GM23338 (cell line): Measurements from ENCODE around the gene CTBP2. TPM values are rescaled to one million over a fixed set of nuclear protein-coding genes. Genes with fewer than 3 reads are reported as not detected.
"Not testable (repeated sequence)": the region's sequence is repeated elsewhere in the genome, so short reads cannot be mapped to it uniquely, and the experiment has no call there.

Source experiments
- ATAC-seq: fragments of 200-7000 bp; cut with Tn5 transposase; 3 replicates; pipeline ENCODE4 v1.9.1; 2020
- DNase-seq: peaks from one replicate; pipeline ENCODE4 v3.0.0-alpha.2; 2015; ENCODE audit warnings: low spot score
- H2AFZ ChIP-seq: fragments of 200-600 bp; sonication (generic); 2 replicates; pipeline ENCODE4 v1.8.0; 2016; ENCODE audit warnings: antibody characterized with exemption, mild to moderate bottlenecking, moderate library complexity
- H3F3A ChIP-seq: fragments of 200-600 bp; sonication (generic); replicated peaks from 2 replicates; pipeline ENCODE4 v1.8.0; 2017; ENCODE audit warnings: antibody characterized with exemption, mixed run types, low read depth
- H3K27ac ChIP-seq: fragments of 200-600 bp; sonication (generic); 2 replicates; pipeline ENCODE4 v1.6.1; 2016; ENCODE audit warnings: low read depth
- H3K27me3 ChIP-seq: fragments of 200-600 bp; sonication (generic); 2 replicates; pipeline ENCODE4 v1.8.0; 2016; ENCODE audit warnings: mild to moderate bottlenecking, mixed run types, moderate library complexity; ENCODE audit not compliant: insufficient read depth
- H3K36me3 ChIP-seq: fragments of 200-600 bp; sonication (generic); 2 replicates; pipeline ENCODE4 v1.8.0; 2016; ENCODE audit warnings: mild to moderate bottlenecking; ENCODE audit not compliant: insufficient read depth
- H3K4me1 ChIP-seq: fragments of 200-600 bp; sonication (generic); 2 replicates; pipeline ENCODE4 v1.8.0; 2016; ENCODE audit warnings: mild to moderate bottlenecking, moderate library complexity; ENCODE audit not compliant: insufficient read depth
- H3K4me2 ChIP-seq: fragments of 200-600 bp; sonication (generic); 2 replicates; pipeline ENCODE4 v1.7.1; 2017; ENCODE audit warnings: mixed run types
- H3K4me3 ChIP-seq: fragments of 200-600 bp; sonication (generic); 2 replicates; pipeline ENCODE4 v1.6.1; 2016; ENCODE audit warnings: mixed run types
- H3K79me2 ChIP-seq: fragments of 200-600 bp; sonication (generic); replicated peaks from 2 replicates; pipeline ENCODE4 v1.8.0; 2017; ENCODE audit warnings: mild to moderate bottlenecking; ENCODE audit not compliant: insufficient read depth
- H3K9me2 ChIP-seq: fragments of 200-600 bp; sonication (generic); 2 replicates; pipeline ENCODE4 v1.8.0; 2017; ENCODE audit not compliant: insufficient read depth
- H4K20me1 ChIP-seq: fragments of 200-600 bp; sonication (generic); replicated peaks from 2 replicates; pipeline ENCODE4 v1.8.0; 2017; ENCODE audit warnings: mild to moderate bottlenecking; ENCODE audit not compliant: insufficient read depth
- H3K27ac Mint-ChIP-seq: 2 replicates; pipeline ENCODE4 v1.8.0; 2020; ENCODE audit warnings: inconsistent platforms, mild to moderate bottlenecking, moderate library complexity, mixed read lengths
- H3K27me3 Mint-ChIP-seq: 3 replicates; pipeline ENCODE4 v1.8.0; 2022; ENCODE audit warnings: low read depth, mild to moderate bottlenecking, moderate library complexity, mixed read lengths, inconsistent platforms; ENCODE audit not compliant: insufficient read depth, poor library complexity
- H3K36me3 Mint-ChIP-seq: 3 replicates; pipeline ENCODE4 v1.8.0; 2021; ENCODE audit warnings: low read depth, mild to moderate bottlenecking, inconsistent platforms, moderate library complexity, mixed read lengths
- H3K4me1 Mint-ChIP-seq: 3 replicates; pipeline ENCODE4 v1.8.0; 2020; ENCODE audit warnings: mild to moderate bottlenecking, inconsistent platforms, mixed read lengths
- H3K4me3 Mint-ChIP-seq: 3 replicates; pipeline ENCODE4 v1.8.0; 2021; ENCODE audit warnings: moderate library complexity, mild to moderate bottlenecking, inconsistent platforms, mixed read lengths
- H3K9me3 Mint-ChIP-seq: 3 replicates; pipeline ENCODE4 v1.8.0; 2020; ENCODE audit warnings: moderate library complexity, mild to moderate bottlenecking, inconsistent platforms, mixed read lengths
- CREB1 ChIP-seq: fragments of 250-450 bp; sonication (Bioruptor Pico); IDR thresholded peaks from 2 replicates; pipeline ENCODE4 v1.5.0; 2020; ENCODE audit warnings: low read depth, mild to moderate bottlenecking, moderate library complexity
- EZH2 ChIP-seq: fragments of 200-600 bp; sonication (generic); IDR thresholded peaks from one replicate; pipeline ENCODE4 v1.8.0; 2017; ENCODE audit warnings: antibody characterized with exemption, mild to moderate bottlenecking, low read depth; ENCODE audit not compliant: unreplicated experiment
- EZH2phosphoT487 ChIP-seq: fragments of 200-600 bp; sonication (generic); IDR thresholded peaks from one replicate; pipeline ENCODE4 v1.8.1; 2018; ENCODE audit warnings: antibody characterized with exemption; ENCODE audit not compliant: unreplicated experiment
- JUNB ChIP-seq: IDR thresholded peaks from one replicate; pipeline ENCODE4 v1.6.1; 2016; ENCODE audit warnings: antibody characterized with exemption; ENCODE audit not compliant: unreplicated experiment
- NANOG ChIP-seq: IDR thresholded peaks from 2 replicates; pipeline ENCODE4 v1.6.1; 2016; ENCODE audit warnings: antibody characterized with exemption, borderline replicate concordance
- POLR2AphosphoS5 ChIP-seq: IDR thresholded peaks from 2 replicates; pipeline ENCODE4 v1.6.1; 2016; ENCODE audit warnings: antibody characterized with exemption, low read depth
- ZNF114 ChIP-seq: fragments of 250-450 bp; sonication (Bioruptor Pico); IDR thresholded peaks from 2 replicates; pipeline ENCODE4 v1.5.0; 2020; ENCODE audit warnings: mild to moderate bottlenecking, moderate library complexity
- ZNF331 ChIP-seq: fragments of 250-450 bp; sonication (Bioruptor Pico); IDR thresholded peaks from 2 replicates; pipeline ENCODE4 v1.5.0; 2020; ENCODE audit warnings: low read depth, mild to moderate bottlenecking, moderate library complexity
- polyA plus RNA-seq: library from polyadenylated mRNA; unstranded; fragments of >200 nt; fragmentation: Nextera tagmentation; extraction: Ambion mirVana; gene quantifications from 2 replicates; pipeline ENCODE4 v1.2.1, GENCODE V29; 2016
- total RNA-seq: library from RNA; depleted of rRNA; stranded (reverse); fragments of >200 nt; shearing (Covaris generic); gene quantifications from 2 replicates; pipeline ENCODE4 v1.2.3, GENCODE V29; 2014
- TF ChIP-seq, protein P1 (sequence below): IDR thresholded peaks from 2 replicates; pipeline ENCODE4 v1.6.1; 2016; ENCODE audit warnings: antibody characterized with exemption
- TF ChIP-seq, protein P2 (sequence below), 2 experiments: fragments of 200-600 bp in 1 of 2; sonication (generic) in 1 of 2; conservative IDR thresholded peaks; 2 replicates each; pipeline versions ENCODE4 v1.5.1 to v1.6.1; 2016 to 2017; ENCODE audit warnings: antibody characterized with exemption in 2 of 2, low read depth in 2 of 2, mild to moderate bottlenecking in 2 of 2, moderate library complexity in 1 of 2
- TF ChIP-seq, protein P3 (sequence below): IDR thresholded peaks from one replicate; pipeline ENCODE4 v1.6.1; 2018; ENCODE audit warnings: antibody characterized with exemption; ENCODE audit not compliant: unreplicated experiment

Gene CTBP2
- total and polyA plus RNA-seq, 2 experiments from 2014 or later = 133 to 265 TPM

DNA sequence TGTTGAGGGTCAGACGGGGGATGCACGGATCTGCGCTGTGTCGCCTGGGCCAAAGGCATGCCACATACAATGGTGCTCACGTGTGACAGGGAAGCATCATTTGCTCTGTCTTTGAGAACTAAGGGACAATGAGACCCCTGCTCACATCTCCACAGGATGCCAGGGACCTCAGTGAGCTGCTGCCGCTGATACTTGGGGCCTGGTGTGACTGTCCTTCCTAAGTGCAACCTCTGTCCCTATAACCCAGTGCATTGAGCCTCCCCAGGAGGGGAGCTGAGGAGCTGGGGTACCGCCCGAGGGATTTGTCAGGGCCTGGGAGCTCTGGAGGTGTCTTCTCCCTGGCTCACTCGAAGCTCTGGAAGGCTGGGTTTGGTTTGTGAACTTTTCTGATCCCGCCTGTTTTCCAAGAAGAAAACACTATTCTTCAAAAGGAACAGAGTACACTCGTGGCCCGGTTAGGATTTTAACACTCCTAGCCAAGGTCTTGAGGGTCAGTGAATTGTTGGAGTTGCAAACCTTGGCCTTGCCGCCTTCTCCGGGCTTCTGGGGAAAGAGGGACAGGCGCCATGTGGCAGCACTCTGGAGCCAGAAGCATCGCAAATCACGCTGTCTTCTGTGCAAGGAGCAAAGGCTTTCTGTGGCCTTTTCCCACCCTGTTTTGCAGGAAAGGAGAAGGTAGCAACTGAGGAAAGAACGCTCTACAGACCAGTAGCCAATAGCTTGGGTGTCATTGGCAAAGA is 26.2 kb upstream of the CTBP2 start:
- Mint-ChIP-seq H3K27ac (no peak overlapping the region), H3K4me1 (0 out of 3 replicates have a peak, but pooled peaks cover 4% of the 10 kb centered on the region), H3K4me3 (no peak overlapping the region), H3K9me3 (no peaks in the 10 kb centered on the region; the same call in 1 of the 3 replicates), H3K36me3 (no peaks in the 10 kb centered on the region), H3K27me3 (peaks cover 7% of the 10 kb centered on the region)
- Histone ChIP-seq H3K36me3 (no peaks in the 10 kb centered on the region), H3K27me3 (no peaks in the 10 kb centered on the region), H3K9me2 (no peaks in the 10 kb centered on the region), H4K20me1 (no peaks in the 10 kb centered on the region), H3K4me3 (no peak overlapping the region), H2AFZ (no peak overlapping the region), H3K27ac (no peak overlapping the region), H3K79me2 (no peaks in the 10 kb centered on the region), H3K4me2 (no peak overlapping the region), H3K4me1 (no peaks in the 10 kb centered on the region), H3F3A (no peaks in the 10 kb centered on the region)
- ATAC-seq (no peak), DNase-seq (no peak)
- TF ChIP-seq NANOG = no peak

DNA sequence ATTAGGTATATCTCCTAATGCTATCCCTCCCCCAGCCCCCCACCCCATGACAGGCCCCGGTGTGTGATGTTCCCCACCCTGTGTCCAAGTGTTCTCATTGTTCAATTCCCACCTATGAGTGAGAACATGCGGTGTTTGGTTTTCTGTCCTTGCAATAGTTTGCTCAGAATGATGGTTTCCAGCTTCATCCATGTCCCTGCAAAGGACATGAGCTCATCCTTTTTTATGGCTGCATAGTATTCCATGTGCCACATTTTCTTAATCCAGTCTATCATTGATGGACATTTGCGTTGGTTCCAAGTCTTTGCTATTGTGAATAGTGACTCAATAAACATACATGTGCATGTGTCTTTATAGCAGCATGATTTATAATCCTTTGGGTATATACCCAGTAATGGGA is 18.7 kb upstream of the CTBP2 start:
- not testable (repeated sequence) for H3K4me1 Mint-ChIP-seq, H2AFZ ChIP-seq, H3K9me3 Mint-ChIP-seq, H3K27me3 Mint-ChIP-seq, H3K4me1 ChIP-seq, H3K36me3 Mint-ChIP-seq, H3F3A ChIP-seq, H3K27me3 ChIP-seq, H4K20me1 ChIP-seq, H3K27ac Mint-ChIP-seq, H3K9me2 ChIP-seq, H3K4me2 ChIP-seq, H3K4me3 ChIP-seq, H3K79me2 ChIP-seq, ATAC-seq, DNase-seq, H3K36me3 ChIP-seq, H3K4me3 Mint-ChIP-seq, H3K27ac ChIP-seq

DNA sequence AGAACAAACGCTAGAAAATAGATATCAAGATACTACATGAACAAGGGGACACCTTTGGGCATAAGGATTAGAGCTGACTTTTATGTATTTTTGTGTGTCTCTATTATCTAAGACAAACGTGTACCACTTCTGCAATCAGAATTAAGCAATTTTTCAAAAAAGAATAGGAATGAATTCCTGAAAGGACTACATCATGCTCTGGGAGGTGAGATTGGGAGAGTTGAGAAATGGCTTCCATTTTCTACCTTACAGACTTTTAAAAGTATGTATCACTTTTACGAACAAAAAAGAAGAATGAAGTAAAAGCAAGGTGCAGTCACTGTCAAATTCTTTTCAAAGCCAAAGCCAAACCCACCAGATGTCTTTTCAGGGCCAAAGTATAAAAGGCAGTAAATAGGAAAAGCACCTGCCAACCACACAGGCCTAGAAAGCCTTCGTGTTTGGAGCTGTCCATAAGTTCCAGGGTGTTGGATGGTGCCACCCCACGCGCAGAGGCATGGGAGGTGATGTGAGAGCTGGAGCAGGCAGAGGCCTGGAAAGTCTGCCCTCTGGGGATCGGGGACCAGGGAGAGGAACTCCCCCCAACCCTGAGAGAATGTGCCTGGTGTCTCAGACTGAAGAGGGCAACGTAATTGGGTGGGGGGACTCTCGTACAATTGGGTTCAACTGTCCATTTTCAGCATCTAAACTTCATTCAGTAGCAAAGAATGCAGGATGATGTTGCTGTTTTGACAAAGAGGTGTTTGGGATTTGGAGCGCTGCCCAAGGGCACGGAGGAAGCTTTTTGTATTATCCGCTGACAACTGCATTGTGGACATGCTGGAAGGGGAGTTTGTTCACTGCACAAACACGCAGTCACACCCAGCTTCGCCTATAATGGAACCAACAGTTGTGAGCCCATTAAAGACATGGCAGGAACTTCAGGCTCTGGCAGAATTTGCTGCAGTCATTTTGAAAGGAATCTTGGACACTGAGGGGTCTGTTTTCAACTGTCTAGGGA is 17.6 kb upstream of the CTBP2 start:
- H3K9me2 ChIP-seq = no peaks in the 10 kb centered on the region
- H2AFZ ChIP-seq = peak overlapping the region; percentile 28; the same call in 1 of the 2 replicates
- DNase-seq (no peak), ATAC-seq (no peak)
- H4K20me1 ChIP-seq = no peaks in the 10 kb centered on the region
- H3K27me3 ChIP-seq = no peaks in the 10 kb centered on the region
- peaks cover 2% of the 10 kb centered on the region for H3K27me3 Mint-ChIP-seq
- no peak overlapping the region for H3K27ac Mint-ChIP-seq
- no peak overlapping the region for H3K4me2 ChIP-seq
- H3K27ac ChIP-seq = no peak overlapping the region
- no peak overlapping the region for H3K4me3 ChIP-seq
- no peak overlapping the region for H3K4me3 Mint-ChIP-seq
- no peaks in the 10 kb centered on the region for H3K36me3 Mint-ChIP-seq
- H3K4me1 ChIP-seq = no peaks in the 10 kb centered on the region
- peaks cover 4% of the 10 kb centered on the region; the same call in 2 of the 3 replicates for H3K9me3 Mint-ChIP-seq
- no peaks in the 10 kb centered on the region for H3F3A ChIP-seq
- H3K4me1 Mint-ChIP-seq = peaks cover 7% of the 10 kb centered on the region
- no peaks in the 10 kb centered on the region for H3K79me2 ChIP-seq
- no peaks in the 10 kb centered on the region for H3K36me3 ChIP-seq
- TF ChIP-seq, protein P1, sequence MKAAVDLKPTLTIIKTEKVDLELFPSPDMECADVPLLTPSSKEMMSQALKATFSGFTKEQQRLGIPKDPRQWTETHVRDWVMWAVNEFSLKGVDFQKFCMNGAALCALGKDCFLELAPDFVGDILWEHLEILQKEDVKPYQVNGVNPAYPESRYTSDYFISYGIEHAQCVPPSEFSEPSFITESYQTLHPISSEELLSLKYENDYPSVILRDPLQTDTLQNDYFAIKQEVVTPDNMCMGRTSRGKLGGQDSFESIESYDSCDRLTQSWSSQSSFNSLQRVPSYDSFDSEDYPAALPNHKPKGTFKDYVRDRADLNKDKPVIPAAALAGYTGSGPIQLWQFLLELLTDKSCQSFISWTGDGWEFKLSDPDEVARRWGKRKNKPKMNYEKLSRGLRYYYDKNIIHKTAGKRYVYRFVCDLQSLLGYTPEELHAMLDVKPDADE = no peak
- TF ChIP-seq, protein P2, sequence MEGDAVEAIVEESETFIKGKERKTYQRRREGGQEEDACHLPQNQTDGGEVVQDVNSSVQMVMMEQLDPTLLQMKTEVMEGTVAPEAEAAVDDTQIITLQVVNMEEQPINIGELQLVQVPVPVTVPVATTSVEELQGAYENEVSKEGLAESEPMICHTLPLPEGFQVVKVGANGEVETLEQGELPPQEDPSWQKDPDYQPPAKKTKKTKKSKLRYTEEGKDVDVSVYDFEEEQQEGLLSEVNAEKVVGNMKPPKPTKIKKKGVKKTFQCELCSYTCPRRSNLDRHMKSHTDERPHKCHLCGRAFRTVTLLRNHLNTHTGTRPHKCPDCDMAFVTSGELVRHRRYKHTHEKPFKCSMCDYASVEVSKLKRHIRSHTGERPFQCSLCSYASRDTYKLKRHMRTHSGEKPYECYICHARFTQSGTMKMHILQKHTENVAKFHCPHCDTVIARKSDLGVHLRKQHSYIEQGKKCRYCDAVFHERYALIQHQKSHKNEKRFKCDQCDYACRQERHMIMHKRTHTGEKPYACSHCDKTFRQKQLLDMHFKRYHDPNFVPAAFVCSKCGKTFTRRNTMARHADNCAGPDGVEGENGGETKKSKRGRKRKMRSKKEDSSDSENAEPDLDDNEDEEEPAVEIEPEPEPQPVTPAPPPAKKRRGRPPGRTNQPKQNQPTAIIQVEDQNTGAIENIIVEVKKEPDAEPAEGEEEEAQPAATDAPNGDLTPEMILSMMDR (conservative IDR thresholded peaks at IDR 0.05; ENCODE audit: low read depth in 2 of 2) = no peak
- no peak for TF ChIP-seq JUNB
- TF ChIP-seq EZH2phosphoT487 = no peak
- no peak for TF ChIP-seq CREB1 (CRISPR knock-in tag)
- TF ChIP-seq, protein P3, sequence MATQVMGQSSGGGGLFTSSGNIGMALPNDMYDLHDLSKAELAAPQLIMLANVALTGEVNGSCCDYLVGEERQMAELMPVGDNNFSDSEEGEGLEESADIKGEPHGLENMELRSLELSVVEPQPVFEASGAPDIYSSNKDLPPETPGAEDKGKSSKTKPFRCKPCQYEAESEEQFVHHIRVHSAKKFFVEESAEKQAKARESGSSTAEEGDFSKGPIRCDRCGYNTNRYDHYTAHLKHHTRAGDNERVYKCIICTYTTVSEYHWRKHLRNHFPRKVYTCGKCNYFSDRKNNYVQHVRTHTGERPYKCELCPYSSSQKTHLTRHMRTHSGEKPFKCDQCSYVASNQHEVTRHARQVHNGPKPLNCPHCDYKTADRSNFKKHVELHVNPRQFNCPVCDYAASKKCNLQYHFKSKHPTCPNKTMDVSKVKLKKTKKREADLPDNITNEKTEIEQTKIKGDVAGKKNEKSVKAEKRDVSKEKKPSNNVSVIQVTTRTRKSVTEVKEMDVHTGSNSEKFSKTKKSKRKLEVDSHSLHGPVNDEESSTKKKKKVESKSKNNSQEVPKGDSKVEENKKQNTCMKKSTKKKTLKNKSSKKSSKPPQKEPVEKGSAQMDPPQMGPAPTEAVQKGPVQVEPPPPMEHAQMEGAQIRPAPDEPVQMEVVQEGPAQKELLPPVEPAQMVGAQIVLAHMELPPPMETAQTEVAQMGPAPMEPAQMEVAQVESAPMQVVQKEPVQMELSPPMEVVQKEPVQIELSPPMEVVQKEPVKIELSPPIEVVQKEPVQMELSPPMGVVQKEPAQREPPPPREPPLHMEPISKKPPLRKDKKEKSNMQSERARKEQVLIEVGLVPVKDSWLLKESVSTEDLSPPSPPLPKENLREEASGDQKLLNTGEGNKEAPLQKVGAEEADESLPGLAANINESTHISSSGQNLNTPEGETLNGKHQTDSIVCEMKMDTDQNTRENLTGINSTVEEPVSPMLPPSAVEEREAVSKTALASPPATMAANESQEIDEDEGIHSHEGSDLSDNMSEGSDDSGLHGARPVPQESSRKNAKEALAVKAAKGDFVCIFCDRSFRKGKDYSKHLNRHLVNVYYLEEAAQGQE = no peak
- TF ChIP-seq POLR2AphosphoS5 = no peak
- no peak for TF ChIP-seq ZNF114
- TF ChIP-seq EZH2 = no peak
- TF ChIP-seq ZNF331 (CRISPR knock-in tag) = no peak
- no peak for TF ChIP-seq NANOG
